HG03108 (cell line): ENCODE data around the gene SOX6.

Experiments used
- ATAC-seq: cut with Tn5 transposase; IDR thresholded peaks from one replicate; pipeline ENCODE4 v1.9.1; 2021; ENCODE audit warnings: moderate library complexity; ENCODE audit not compliant: unreplicated experiment

The SOX6 gene

DNA sequence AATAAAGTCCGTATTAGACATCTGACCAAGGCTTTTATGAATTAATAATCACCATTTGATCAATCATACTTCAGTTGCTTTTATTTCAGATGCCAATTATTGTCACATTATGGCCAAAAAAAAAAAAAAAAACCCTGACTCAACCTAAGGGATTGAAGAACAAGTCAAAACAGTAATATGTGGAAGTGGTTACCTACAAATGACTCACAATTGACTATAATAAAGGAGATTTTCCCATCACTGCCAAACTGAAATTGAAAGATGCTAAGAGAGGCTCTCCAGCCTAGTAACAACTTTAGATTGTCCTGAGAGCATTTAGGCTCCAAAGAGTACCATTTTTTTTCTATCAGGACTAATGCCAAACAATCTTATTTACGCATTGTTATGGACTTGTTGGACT, 35.2 kb downstream of the SOX6 start:
- ATAC-seq = no peak

DNA sequence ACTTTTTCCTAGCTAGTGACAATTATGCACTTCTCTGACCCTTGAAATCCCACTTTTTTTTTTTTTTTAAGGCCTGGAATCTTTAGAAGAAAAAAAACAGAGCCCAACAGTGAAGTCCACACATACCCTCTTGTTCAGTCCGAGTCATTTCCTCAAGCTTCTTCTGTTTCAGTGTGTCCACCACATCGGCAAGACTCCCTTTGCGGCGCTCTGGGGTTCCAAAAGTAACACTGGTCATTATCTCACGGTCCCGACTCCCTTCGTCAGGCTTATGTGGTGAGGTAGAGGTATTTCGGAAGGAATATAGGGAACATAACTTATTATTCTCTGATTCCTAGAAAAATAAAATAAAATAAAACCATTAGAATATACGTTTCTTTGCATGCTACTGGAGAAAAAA, 38.0 kb downstream of the SOX6 start:
- ATAC-seq = no peak

DNA sequence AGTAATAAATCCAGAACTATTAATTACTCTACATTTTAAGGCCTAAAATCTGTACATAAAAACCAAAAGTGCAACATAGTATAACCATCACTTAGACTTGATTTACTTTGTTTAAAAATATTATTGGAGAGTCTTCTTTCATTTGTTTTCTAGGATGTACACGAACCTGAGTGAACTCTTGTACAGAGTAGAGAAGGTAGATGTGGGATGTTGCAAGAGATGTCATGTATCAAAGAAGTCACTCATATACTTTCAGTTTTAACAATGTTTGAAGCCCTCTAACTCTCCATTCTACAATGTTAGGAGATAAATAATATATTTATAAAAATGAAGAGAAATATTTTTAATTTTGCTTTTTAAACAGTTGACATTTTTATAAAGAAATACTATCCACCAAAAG, 38.6 kb downstream of the SOX6 start:
- no peak for ATAC-seq

DNA sequence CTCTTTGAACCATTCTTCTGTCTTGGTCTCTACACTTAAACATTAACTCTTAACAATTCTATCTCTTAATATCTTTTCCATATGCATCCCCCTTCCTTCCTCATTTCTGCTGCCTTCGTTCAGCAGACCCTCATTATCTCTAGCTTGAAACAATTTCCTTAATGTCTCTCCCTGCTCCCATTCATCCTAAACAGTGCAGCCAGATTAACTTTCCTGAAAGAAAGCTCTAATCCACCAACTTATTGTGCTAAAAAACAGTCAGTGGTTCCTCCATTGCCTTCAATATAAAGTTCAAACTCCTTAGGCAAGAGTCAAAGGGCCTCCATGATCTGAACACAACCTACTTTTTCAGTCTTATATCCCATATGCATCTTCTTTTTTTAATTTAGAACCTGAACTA, 42.5 kb downstream of the SOX6 start:
- ATAC-seq = no peak

DNA sequence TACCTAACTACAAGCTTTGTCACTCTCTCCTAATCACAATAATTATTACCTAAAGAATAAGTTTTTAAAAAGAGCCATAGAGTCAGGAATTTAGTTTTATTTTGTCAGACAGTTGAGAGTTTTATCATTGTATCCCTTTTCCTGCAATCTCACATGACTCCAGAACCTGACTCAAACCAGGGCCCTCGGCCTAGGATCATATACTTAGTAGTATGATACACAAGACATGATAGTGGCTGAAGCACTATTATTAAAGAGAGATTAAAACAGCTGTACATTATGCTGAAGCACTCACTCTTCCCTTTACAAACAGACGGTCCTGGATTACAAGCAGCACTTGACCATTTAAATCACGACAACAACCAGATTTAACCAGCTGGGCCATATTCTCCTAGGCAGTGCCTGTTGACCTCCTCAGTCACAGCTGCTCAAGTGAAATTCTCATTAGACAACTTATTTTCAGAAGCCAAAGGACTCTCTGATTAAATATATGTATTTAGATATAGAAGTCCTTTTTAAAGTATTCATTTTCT, 44.0 kb downstream of the SOX6 start:
- no peak for ATAC-seq

DNA sequence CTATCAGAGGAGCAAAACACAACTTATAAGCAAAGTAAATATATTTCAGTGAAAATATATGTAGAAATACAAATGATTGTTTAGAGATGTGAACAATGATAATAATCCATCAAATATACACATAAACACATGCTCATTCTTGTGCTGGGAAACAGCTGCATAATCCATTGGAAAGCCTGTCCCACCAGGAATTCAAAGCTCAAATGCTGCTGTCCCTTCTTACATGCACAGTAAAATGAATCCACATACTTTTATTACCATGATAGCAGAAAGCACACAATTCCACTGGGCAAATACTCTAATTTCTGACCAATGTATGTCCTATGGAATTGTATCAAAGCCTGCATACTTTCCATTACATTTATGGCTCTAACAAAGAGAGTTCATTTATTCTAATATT, 44.5 kb downstream of the SOX6 start:
- no peak for ATAC-seq

DNA sequence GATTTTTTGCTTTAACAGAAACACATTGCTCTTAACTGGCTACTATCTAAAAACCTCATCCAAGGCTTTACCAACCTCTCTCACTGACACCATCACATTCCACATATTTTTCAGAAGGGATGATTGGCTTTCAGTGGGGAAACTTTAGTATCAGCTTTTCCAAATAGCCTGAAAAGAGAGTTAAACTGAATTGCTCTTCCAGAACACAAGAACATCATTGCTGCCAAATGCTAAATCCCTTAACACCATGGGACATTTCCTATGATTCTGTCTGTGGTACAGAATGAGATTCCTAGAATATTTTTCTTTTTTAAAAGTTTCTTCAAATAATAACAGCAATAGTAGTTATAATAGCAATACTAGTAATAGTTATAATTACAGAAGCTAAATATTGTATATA, 45.4 kb downstream of the SOX6 start:
- ATAC-seq = no peak

DNA sequence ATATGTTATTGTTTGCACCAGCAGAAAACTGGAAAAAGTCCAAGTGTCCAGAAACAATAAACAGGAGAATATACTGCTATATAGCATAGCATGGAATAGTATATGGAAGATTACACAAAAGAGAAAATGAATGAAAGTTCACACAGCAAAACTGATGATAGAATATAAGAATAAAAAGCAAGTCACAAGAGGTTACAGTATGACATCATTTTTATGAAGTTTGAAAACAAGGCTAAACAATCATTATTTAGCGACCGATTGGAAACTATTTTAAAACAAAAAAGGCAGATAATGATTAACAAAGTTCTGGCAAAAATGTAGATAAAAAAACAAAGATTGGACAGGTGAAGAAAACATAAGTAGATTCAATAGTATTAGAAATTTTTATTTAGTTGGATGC, 47.1 kb downstream of the SOX6 start:
- no peak for ATAC-seq

DNA sequence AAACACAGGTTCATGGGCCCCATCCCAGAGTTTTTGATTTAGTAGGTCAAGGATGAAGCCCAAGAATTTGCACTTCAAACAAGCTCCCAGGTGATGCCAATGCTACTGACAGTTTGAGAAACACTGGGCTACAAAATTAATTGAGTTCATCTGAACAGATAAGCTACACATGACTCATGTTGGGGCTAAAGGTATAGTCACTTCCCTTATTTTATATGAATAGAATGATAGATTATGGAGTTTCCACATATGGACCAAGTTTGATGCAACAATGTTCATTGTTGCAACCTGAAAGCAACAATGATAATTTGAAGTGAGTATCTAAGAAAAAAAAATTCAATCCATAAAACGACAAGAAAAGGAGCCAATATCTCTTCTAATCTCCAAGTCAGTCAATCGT, 54.9 kb downstream of the SOX6 start:
- no peak for ATAC-seq

DNA sequence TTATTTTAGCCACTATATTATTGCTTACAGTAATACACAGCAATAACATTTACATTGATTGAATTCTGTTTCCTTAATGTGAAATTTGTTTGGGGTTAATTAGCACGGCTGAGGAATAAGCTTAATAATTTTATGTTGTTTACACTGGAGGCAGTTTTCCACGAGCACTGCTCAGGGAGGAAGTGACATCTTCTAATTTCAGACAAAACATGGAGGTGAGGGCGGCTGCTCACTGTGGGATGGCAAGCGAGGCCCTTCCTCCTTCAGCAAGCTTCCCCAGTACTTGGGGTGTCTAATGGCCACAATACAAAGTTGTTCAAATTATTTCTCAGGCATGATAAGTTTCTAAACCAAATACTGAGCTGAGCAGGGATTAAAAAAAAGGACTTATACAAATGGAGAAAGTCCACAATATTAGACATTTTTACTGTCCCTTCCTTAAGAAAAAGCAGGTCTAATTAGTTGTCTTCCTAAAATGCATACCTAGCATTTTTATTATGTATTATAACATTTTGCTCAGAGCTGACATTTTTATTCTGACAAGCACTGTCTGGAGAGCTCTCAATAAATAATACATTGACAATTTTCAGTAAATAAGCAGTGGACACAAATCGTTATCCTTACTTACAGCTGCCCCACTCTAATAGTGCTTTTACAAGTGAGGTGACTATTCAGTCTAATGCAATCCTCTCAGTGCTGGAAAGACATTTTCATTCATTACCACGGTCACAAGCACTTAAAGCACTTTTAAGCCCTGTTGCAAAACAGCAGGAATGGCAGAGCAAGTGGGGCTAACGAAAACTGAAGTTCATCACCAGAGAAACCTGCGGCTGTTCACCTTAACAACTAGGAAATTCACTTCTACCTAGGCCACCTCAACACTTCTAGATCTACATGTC, 56.2 kb downstream of the SOX6 start:
- ATAC-seq = no peak

DNA sequence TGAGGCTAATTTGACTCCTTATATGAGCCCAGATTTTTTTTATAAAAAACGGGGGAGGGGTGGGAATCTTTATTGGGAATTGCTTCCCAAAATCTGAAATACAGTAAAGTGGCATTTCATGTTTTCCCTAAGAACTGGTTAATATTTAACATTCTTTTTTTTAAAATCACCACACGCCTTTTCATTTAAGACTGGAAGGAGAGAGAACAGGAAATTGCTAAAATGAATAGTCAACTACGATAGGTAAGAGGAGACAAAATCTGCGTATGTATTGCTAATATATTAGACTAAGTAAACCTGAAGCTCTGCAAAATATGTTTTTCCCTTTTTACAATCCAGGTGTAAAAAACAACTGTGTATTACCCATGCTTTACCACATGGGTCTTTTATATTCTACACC, 57.0 kb downstream of the SOX6 start:
- no peak for ATAC-seq

DNA sequence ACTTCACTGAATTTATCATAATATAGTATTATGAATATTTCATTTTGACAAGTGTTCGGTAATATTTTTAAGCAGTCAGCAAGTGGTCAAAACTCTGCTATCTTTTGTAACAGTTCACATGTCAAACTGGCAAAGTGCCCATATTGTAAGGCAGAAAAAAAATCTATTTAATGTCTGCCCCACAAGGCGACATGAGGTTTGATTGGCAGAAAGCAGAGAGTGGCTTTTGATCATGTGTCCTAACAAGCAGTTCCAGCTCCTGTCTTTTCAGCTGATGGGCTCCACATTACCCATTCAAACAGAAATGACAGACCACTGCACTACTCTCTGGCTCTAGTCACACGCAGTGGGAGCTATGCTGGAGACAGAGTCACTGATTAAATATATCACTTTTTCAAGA, 59.0 kb downstream of the SOX6 start:
- ATAC-seq = no peak

DNA sequence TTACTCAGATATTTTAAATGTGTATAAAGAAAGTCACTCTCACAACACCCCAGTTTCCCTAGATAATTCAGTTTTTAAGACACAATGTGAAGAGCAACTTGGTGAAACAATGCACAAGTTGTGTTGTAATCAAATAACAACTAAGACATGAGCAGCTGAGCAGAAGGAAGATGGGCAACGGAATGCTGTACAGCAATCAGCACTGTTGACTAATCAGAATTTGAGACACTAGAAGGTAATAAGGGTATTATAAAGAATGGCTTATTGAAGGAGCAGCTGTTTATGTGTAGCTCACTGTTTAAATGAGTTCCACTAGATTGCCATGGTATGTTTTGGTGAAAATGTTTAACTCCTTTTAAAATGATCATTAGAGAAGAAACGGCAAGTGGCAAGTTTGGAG, 60.1 kb downstream of the SOX6 start:
- ATAC-seq = no peak

DNA sequence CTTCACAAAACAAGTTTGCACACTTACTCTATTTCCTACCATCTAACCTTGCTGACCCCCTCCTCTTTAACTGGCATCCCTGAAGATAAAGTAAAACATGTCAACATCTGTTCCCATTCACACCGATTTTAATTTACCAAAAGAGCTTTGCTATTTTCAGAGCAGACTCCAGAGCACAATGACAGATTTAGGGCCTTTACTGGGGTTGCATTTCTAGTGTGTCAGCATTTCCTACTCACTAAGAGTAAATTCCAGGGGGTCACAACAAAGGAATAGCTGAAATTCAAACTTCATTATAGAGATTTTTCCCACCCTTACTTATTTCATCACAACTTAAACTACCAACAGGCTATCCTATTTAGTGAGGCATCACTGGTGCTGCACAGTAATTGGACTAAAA, 60.8 kb downstream of the SOX6 start:
- ATAC-seq = no peak

DNA sequence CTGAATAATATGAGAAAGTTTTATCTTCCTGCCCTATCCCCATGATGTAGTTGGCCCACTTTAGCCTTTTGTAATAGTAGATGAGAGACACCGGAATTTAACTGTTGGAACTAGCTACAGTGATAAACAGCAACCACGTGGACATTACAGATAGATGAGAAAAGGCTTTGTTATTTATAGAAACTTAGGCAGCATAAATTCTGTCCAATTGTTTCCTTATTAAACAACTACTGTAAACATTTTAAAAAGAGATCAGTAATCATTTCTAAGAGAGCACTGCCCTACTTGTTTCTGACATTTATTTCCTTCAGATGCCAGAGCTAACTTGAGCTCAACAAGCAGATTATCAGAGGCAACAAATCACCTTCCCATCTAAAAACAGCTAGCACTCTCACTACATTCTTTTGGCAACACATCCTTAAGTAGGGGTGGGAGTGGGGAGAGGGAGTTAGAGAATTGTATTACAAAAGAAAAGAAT, 63.1 kb downstream of the SOX6 start:
- ATAC-seq = no peak

DNA sequence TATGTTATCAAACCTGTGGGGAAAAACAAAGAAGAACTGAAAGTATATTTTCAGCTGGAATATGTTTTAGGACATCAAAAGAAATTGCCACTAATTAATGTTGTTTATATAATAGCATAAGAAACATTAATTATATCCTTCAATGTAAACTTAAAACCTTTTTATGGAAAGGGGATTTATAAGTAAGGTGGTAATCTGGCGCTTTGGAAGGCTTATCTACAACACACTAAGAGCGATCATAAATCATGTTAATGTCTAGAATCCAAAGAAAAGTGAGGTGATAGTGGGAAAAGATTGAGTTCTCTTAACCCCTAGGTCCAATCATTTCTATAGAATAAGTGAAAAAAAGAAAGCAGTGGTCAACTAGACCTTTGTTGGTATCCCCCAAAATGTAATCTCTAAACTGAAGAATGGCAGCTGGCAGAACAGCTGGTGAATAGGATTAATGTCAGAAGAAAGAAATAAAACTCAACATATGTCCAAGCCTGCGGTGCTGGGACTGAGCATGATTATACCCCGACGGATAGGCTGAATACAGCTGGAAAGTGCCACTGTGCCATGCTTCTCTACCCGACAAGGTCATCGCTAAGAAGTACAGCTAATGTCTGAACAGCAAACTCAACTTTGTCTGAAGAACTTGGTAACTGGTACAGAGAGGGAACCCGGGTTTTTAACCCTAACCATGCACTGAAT, 64.0 kb downstream of the SOX6 start:
- ATAC-seq = no peak

DNA sequence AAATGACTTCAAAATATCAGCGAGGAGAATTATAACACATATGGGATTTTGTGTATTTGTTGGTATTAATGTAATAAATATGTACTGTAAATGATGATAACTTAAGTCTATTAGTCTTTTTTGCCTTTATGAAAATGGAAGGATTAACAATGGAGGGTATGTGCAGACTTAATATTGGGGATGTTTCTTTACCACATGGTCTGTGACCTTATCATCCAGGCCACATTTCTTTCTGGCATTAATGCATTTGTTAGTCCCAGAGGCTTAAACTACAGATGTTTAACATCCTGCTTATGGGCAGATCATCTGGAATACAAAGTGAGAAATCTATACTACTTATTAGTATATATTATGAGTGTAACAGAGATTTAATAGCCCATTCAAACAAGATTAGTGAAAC, 64.6 kb downstream of the SOX6 start:
- no peak for ATAC-seq

DNA sequence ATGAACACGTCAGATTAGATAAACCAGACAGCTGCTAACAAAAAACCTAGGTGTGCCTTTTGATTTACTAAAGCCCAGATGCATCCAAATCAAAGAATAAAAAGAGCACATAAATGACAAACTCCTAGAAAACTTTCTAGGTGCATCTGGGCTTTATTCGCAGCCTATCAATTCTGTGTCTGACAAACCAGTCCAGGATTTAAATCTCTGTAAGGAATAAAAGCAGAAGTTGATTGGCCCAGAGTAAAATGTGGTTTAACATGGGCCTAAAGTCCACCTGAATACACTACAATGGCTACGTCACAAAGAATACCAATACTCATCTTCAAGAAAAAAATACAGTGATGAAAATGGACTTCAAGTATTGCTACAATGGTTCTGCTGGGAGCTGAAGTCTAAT, 66.8 kb downstream of the SOX6 start:
- ATAC-seq = no peak

DNA sequence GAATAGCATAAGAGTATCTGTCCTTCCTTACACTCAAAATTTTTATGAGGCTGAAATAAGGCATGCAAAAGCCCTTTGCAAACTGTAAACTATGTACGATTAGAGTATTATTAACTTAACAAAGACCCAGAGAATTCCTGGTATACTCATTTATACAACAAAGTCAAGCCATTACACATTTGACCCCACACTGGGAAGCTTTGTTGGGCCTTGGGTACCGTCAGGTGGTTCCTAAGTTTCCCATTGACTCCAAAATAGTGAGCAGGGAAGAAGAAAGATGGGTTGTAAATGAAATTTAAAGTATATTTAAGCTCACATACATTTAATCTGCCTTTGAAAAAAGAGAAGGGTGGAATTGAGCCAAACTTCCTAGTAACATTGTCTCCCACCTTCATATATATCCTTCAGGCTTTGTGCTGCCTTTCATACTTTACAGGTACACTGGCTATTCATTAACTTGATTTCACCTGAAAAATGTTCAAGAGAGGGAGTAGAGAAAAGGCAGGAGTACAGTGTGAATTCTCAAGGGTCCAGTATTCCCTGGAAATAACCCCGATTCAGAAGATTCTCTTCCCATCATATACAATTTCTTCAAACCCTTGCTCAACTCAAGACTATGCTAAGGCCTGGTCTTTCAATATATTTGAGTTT, 68.6 kb downstream of the SOX6 start:
- no peak for ATAC-seq

DNA sequence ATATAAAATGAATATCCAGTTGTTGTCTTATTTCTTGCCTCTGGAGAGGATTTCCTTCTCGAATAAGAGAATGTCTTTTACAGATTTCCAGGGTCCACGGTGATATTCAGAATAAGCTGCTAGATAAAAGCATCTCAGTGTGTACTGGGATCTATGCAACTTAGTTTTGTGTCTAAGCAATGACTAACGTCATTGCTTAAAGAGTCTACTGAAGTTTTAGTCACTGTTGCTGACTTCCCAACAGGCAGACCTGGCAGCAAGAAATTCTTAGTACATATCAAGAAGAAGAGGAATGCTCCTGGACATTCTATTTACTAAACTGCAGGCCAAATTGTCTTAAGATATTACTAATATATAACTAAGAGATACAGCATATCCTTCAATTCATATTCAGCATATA, 70.3 kb downstream of the SOX6 start:
- ATAC-seq = no peak

DNA sequence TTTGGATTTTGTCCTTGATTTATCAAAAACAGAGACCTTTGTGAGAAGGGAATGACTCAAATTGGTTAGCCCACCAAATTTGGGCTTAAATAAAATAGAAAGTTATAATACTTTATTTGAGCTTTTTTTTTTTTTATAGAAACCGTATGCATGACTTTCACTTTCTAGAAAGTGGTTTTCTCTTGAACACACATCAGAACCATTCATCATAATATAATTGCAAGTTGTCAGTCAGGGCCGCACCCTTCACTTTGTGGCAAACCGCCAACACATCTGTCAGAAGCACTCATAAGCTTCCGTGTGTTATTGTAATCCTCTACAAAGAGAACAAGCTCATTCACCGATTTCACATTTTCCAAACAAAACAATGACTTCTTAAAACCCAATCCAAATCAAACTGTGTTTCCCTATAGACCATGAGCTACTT, 76.1 kb downstream of the SOX6 start:
- ATAC-seq = no peak

DNA sequence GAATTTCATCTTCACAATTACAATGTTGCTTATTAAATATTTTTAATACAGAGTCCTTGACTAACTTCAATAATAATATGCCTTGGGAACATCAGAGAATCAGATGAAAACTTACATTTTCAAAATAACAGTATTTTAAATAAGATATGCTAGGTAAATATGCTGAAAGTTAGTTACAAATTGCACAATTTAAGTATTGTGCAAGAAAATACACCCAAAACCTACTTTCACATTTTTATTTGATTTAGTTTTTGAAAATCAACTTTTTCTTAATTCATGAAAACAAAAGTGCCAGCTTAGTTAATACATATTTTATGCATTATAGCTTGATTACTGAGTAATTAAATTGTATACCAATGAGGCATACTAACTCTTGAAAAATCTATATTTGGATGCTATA, 76.8 kb downstream of the SOX6 start:
- ATAC-seq = no peak
